DMS 273 (cell line): Measurements from ENCODE around the gene CWC25.

ENCODE experiments used
- DNase-seq: peaks from one replicate; lab custom pipeline; 2025; ENCODE audit not compliant: unreplicated experiment; lab: John Stamatoyannopoulos, UW

The CWC25 gene

GRCh38 chr17:38853292-38854219 lies 28.4 kb upstream of the CWC25 start, which contains the start of gene RPL23:
TSS of gene RPL23 (minus strand) at chr17:38853721. CDS start at chr17:38853710, 11 bp downstream.
- peak; percentile 99 for DNase-seq

- peak; percentile 66 for DNase-seq
These were observed 27.7 kb upstream of the CWC25 start for GRCh38 chr17:38852771-38853291.

GRCh38 chr17:38851434-38851833 lies 26.3 kb upstream of the CWC25 start:
- DNase-seq = no peak

GRCh38 chr17:38850374-38850773 lies 25.3 kb upstream of the CWC25 start:
- no peak for DNase-seq

GRCh38 chr17:38848939-38849605 lies 24.0 kb upstream of the CWC25 start:
- DNase-seq = no peak

- no peak for DNase-seq
These were observed 23.4 kb upstream of the CWC25 start for GRCh38 chr17:38848557-38848891.

- peak; percentile 55 for DNase-seq
These were observed 19.2 kb upstream of the CWC25 start for GRCh38 chr17:38844261-38844757.

GRCh38 chr17:38825762-38826247 lies 684 bp upstream of the CWC25 start:
- DNase-seq = no peak

GRCh38 chr17:38815576-38816193 lies 9.4 kb downstream of the CWC25 start:
- no peak for DNase-seq

- no peak for DNase-seq
These were observed 15.3 kb downstream of the CWC25 start for GRCh38 chr17:38809828-38810227.

- peak; percentile 58 for DNase-seq
These were observed 24.8 kb downstream of the CWC25 start for GRCh38 chr17:38800237-38800760.

GRCh38 chr17:38799501-38800236 lies 25.5 kb downstream of the CWC25 start, which contains the start of gene PIP4K2B:
TSS of gene PIP4K2B (minus strand) at chr17:38799556. CDS start at chr17:38799424, 132 bp downstream.
- DNase-seq = peak; percentile 99

GRCh38 chr17:38798614-38799500 lies 26.3 kb downstream of the CWC25 start:
- DNase-seq = peak; percentile 83

GRCh38 chr17:38797828-38798227 lies 27.3 kb downstream of the CWC25 start:
- no peak for DNase-seq

GRCh38 chr17:38797158-38797490 lies 28.0 kb downstream of the CWC25 start:
- DNase-seq = no peak

- no peak for DNase-seq
These were observed 28.5 kb downstream of the CWC25 start for GRCh38 chr17:38796451-38797157.

- no peak for DNase-seq
These were observed 30.9 kb downstream of the CWC25 start for GRCh38 chr17:38794221-38794620.

- DNase-seq = no peak
These were observed 34.0 kb downstream of the CWC25 start for GRCh38 chr17:38791162-38791561.
